Measurements from ENCODE around the gene ARHGAP26. TPM values are rescaled to one million over a fixed set of nuclear protein-coding genes. Genes with fewer than 3 reads are reported as not detected.

The ARHGAP26 gene
- total RNA-seq, 1 experiment from 2014 or later = 65.5 TPM

DNA sequence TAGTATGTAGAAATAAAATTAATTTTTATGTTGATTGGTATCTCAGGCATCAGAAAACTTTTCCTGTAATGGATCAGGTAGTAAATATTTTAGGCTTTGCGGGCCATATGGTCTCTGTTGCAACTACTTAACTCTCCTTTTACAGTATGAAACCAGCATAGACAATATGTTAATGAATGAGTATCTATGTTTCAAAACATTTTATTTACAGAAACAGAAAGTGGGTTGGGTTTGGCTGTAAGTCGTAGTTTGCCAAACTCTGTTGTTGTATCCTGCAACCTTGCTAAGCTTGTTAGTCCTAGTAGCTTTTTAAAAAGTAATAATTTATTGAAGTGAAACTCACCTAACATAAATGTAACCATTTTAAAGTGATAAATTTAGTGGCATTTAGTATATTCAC is 501.3 kb downstream of the ARHGAP26 start:
- in situ Hi-C loops (cut with HindIII; ENCODE audit: low pct_unique_long_range_greater_than_20kb, low sequenced_read_pairs) = no loop called here
- Histone ChIP-seq H3K4me3 (ENCODE audit: low read depth in 2 of 2, low read length in 2 of 2) (no peak overlapping the region), H3K36me3 (ENCODE audit: control insufficient read depth, insufficient read depth, low read length) (no peaks in the 10 kb centered on the region), H3K9me3 (ENCODE audit: control insufficient read depth, insufficient read depth, low read depth, low read length) (no peaks in the 10 kb centered on the region), H3K27me3 (ENCODE audit: control insufficient read depth, insufficient read depth, low read length) (no peaks in the 10 kb centered on the region), H3K27ac (ENCODE audit: low read length) (no peak overlapping the region), H3K4me1 (ENCODE audit: control insufficient read depth, insufficient read depth, low read length) (no peaks in the 10 kb centered on the region)
- DNase-seq (ENCODE audit: low read depth, low spot score) (no peak), ATAC-seq (no peak)
- intact Hi-C loops (cut with micrococcal nuclease; ENCODE audit: unreplicated experiment) = no loop called here
- CTCF ChIA-PET = no interaction called here
- BruUV-seq (replicated peaks) = no TSS peak
- no peak for TF ChIP-seq SIN3A (IDR thresholded peaks at IDR 0.05; ENCODE audit: borderline replicate concordance, insufficient read depth, low read depth, low read length)
- TF ChIP-seq, protein P1, sequence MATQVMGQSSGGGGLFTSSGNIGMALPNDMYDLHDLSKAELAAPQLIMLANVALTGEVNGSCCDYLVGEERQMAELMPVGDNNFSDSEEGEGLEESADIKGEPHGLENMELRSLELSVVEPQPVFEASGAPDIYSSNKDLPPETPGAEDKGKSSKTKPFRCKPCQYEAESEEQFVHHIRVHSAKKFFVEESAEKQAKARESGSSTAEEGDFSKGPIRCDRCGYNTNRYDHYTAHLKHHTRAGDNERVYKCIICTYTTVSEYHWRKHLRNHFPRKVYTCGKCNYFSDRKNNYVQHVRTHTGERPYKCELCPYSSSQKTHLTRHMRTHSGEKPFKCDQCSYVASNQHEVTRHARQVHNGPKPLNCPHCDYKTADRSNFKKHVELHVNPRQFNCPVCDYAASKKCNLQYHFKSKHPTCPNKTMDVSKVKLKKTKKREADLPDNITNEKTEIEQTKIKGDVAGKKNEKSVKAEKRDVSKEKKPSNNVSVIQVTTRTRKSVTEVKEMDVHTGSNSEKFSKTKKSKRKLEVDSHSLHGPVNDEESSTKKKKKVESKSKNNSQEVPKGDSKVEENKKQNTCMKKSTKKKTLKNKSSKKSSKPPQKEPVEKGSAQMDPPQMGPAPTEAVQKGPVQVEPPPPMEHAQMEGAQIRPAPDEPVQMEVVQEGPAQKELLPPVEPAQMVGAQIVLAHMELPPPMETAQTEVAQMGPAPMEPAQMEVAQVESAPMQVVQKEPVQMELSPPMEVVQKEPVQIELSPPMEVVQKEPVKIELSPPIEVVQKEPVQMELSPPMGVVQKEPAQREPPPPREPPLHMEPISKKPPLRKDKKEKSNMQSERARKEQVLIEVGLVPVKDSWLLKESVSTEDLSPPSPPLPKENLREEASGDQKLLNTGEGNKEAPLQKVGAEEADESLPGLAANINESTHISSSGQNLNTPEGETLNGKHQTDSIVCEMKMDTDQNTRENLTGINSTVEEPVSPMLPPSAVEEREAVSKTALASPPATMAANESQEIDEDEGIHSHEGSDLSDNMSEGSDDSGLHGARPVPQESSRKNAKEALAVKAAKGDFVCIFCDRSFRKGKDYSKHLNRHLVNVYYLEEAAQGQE (IDR thresholded peaks at IDR 0.05; ENCODE audit: insufficient read depth in 1 of 2, low read depth in 2 of 2, low read length in 1 of 2) = no peak
- TF ChIP-seq TCF7L2 (IDR thresholded peaks at IDR 0.05; ENCODE audit: low read depth, low read length) = no peak
- TF ChIP-seq, protein P2, sequence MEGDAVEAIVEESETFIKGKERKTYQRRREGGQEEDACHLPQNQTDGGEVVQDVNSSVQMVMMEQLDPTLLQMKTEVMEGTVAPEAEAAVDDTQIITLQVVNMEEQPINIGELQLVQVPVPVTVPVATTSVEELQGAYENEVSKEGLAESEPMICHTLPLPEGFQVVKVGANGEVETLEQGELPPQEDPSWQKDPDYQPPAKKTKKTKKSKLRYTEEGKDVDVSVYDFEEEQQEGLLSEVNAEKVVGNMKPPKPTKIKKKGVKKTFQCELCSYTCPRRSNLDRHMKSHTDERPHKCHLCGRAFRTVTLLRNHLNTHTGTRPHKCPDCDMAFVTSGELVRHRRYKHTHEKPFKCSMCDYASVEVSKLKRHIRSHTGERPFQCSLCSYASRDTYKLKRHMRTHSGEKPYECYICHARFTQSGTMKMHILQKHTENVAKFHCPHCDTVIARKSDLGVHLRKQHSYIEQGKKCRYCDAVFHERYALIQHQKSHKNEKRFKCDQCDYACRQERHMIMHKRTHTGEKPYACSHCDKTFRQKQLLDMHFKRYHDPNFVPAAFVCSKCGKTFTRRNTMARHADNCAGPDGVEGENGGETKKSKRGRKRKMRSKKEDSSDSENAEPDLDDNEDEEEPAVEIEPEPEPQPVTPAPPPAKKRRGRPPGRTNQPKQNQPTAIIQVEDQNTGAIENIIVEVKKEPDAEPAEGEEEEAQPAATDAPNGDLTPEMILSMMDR (IDR thresholded peaks at IDR 0.05) = no peak
- no peak for TF ChIP-seq POLR2AphosphoS5 (IDR thresholded peaks at IDR 0.05; ENCODE audit: low read depth, low read length)
- POLR2A ChIA-PET = interaction anchor here (0.6 kb wide), 1 partner anchor 118 kb away, joined by 7 read pairs; no protein-coding TSS in a partner anchor

DNA sequence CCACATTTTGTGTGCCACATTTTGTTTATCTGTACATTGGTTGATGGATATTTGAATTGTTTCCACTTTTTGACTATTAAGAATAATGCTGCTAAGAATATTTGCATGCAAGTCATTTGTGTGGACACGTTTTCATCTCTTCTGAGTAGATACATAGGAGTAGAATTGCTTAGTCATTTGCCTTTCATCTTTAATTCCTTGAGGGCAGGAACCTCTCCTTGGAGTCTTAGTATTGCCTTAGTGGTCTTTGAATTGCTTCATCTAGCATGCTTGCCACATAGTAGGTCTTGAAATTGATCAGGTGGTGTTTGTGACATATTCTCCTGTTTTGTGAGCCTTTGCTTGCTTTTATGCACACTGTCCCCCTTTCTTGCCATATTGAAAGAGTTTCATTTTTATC is 504.8 kb downstream of the ARHGAP26 start:
- ChIA-PET POLR2A (no interaction called here), CTCF (no interaction called here)
- Histone ChIP-seq H3K27me3 (ENCODE audit: control insufficient read depth, insufficient read depth, low read length) (no peaks in the 10 kb centered on the region), H3K4me3 (ENCODE audit: low read depth in 2 of 2, low read length in 2 of 2) (no peak overlapping the region), H3K9me3 (ENCODE audit: control insufficient read depth, insufficient read depth, low read depth, low read length) (no peaks in the 10 kb centered on the region), H3K27ac (ENCODE audit: low read length) (no peak overlapping the region), H3K36me3 (ENCODE audit: control insufficient read depth, insufficient read depth, low read length) (no peaks in the 10 kb centered on the region), H3K4me1 (ENCODE audit: control insufficient read depth, insufficient read depth, low read length) (peaks cover 6% of the 10 kb centered on the region)
- in situ Hi-C loops (cut with HindIII; ENCODE audit: low pct_unique_long_range_greater_than_20kb, low sequenced_read_pairs) (no loop called here), intact Hi-C loops (cut with micrococcal nuclease; ENCODE audit: unreplicated experiment) (no loop called here)
- BruUV-seq (replicated peaks) = no TSS peak
- TF ChIP-seq POLR2AphosphoS5 (IDR thresholded peaks at IDR 0.05; ENCODE audit: low read depth, low read length) (no peak), SIN3A (IDR thresholded peaks at IDR 0.05; ENCODE audit: borderline replicate concordance, insufficient read depth, low read depth, low read length) (no peak), TCF7L2 (IDR thresholded peaks at IDR 0.05; ENCODE audit: low read depth, low read length) (no peak)
- TF ChIP-seq, protein P2 (IDR thresholded peaks at IDR 0.05) = no peak
- TF ChIP-seq, protein P1 (IDR thresholded peaks at IDR 0.05; ENCODE audit: insufficient read depth in 1 of 2, low read depth in 2 of 2, low read length in 1 of 2) = no peak
- DNase-seq (ENCODE audit: low read depth, low spot score) = no peak
- no peak for ATAC-seq
